Motor neuron (in vitro differentiated cells): ENCODE results near the gene CD93. TPM values are rescaled to one million over a fixed set of nuclear protein-coding genes. Genes with fewer than 3 reads are reported as not detected.

Experiments
- ATAC-seq, 8 experiments: fragments of 200-7000 bp; cut with Tn5 transposase; replicated peaks in 6 of 8; 2 replicates each; pipeline ENCODE4 v1.8.0; 2021; ENCODE audit warnings: mild to moderate bottlenecking in 8 of 8, moderate library complexity in 8 of 8
- H3K27ac ChIP-seq, 2 donors: fragments of 250-450 bp; sonication (Bioruptor Pico); 2 replicates each; pipeline ENCODE4 v1.9.0; 2021; ENCODE audit warnings: antibody characterized with exemption in 2 of 2, mild to moderate bottlenecking in 2 of 2, moderate library complexity in 1 of 2
- H3K4me1 ChIP-seq, 2 donors: fragments of 250-450 bp; sonication (Bioruptor Pico); replicated peaks in 1 of 2; 2 replicates each; pipeline ENCODE4 v1.6.1; 2021; ENCODE audit warnings: antibody characterized with exemption in 2 of 2, mild to moderate bottlenecking in 2 of 2, moderate library complexity in 1 of 2
- H3K4me3 ChIP-seq, 5 donors: fragments of 250-450 bp; sonication (Bioruptor Pico); 2 replicates each; pipeline ENCODE4 v1.9.0; 2021; ENCODE audit warnings: antibody characterized with exemption in 5 of 5, mild to moderate bottlenecking in 5 of 5, moderate library complexity in 4 of 5
- WGBS, 10 experiments: fragments of 450-650 bp; shearing (Covaris generic); methylation state at CpG; one replicate each; pipeline ENCODE4 v1.0.0; 2022; 5-methylcytosine and 5-hydroxymethylcytosine counted together
- in situ Hi-C, 9 experiments: fragments of 400-800 bp; cut with MboI; loops; one replicate each; pipeline ENCODE4 v1.15.0; 2021; ENCODE audit warnings: low sequenced_read_pairs in 9 of 9, low pct_unique_long_range_greater_than_20kb in 2 of 9; ENCODE audit not compliant: unreplicated experiment in 9 of 9
- total RNA-seq, 8 experiments: library from RNA; unstranded; fragments of 300-600 nt; gene quantifications; 2 replicates each; pipeline versions ENCODE4 v1.2.3 to v1.2.4, GENCODE V29; 2022

Gene CD93
- total RNA-seq, 8 experiments from 2014 or later = under 0.01 to 0.38 (median 0.09) TPM; not detected in 1

DNA sequence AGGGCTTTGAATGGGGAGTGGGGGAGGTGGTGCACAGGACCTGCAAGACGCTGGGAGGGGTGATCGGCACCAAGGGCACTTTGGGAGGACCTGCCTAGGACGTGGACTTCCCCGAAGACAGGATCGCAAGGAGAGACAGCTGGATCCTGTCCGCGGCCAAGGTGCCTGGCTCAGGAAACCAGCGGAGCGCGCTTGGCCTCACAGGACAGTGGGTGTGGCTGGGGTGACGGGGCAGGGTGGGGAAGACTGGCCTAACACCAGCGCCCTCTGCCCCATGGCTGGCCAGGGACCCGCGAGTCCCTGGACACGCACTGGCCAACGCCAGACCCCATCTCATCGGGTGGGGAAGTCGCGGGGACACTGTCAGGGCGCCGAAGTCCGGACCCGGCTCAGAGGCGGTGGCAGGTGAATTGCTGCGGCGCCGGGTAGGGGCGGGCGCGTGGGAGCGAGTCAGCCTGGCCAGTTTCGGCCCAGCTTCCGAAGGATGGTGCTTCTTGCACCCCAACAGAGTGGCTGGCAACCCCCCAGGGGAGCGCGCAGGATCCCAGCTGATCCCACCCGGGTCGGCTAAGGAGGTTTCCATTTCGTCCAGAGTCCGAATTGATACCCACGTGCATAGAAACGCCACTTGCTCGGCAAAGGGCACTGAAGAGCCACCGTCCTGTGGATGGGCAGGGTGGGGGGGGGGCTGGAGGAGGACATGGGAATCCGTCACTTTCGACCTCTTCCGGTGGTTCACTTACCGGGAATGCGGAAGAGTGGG is 35.9 kb downstream of the CD93 start:
- H3K4me1 ChIP-seq = peaks cover 0 to 14% of the 10 kb centered on the region in 2 donors
- in situ Hi-C loops = loop anchor here in 1 of 9 experiments (10.0 kb wide), 2 partner anchors 185 to 295 kb away; no protein-coding TSS in a partner anchor
- H3K27ac ChIP-seq = no peak overlapping the region
- 0 to 14% (median 2%) methylated on average over 1 to 5 of the region's 48 CpGs; no CpG with 5 or more reads in 6 of the 10 experiments for WGBS, 10 experiments
- ATAC-seq = peak; percentile 12 to 38 (median 31)
- H3K4me3 ChIP-seq = peak overlapping the region in 3 of 5 donors; percentile 23 to 28 (median 24)

DNA sequence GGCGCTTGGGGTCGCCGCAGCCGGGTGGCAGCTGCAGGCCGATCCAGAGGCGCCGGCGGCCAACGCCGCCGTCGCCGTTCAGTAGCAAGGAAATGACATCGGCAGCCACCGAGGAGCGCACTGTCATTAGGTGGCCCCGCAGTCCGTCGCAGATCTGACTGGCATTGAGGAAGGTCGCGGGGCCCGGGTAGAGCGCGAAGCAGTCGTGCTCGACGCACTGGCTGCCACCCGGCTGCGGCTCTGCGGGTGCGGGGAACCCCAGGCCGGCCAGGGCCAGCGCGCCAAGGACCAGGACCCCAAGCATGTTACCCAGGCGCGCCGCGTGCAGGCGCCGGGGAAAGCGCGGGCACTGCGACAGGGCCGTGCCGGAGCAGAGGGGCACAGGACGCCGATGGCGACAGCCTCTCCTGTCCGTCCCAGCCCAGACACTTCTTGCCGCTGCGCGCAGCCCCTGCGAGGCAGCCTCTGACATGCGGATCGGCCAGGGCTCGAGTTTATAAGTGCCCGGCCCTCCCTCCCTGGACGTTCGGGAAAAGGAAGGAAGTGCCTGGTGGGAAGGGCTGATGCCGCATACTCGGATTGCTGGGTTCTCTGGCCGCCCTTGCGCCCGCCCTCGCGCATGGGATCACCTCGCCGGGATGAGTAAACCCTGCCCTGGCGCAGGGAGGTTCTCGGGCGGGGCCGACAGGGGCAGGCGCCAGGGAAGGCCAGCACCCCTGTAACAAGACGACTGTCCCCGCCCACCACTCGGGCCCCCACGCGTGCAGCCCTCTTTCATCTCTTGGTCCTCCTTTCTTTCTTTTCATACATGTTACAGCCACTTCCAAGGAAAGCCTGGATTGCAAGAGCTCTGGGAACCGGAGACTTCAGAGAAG is 36.7 kb downstream of the CD93 start, which contains the start of gene THBD:
Gene THBD, minus strand, starts transcription at position 472 of the 875 bp plus-strand sequence. Its CDS starts 168 bp downstream, at position 304.
- H3K27ac ChIP-seq = no peak within 1 kb of the TSS
- in situ Hi-C loops = loop anchor here in 3 of 9 experiments (10.0 to 25.0 kb wide), 3 partner anchors 185 to 295 kb away; no protein-coding TSS in a partner anchor
- ATAC-seq = peak; percentile 37 to 69 (median 45)

DNA sequence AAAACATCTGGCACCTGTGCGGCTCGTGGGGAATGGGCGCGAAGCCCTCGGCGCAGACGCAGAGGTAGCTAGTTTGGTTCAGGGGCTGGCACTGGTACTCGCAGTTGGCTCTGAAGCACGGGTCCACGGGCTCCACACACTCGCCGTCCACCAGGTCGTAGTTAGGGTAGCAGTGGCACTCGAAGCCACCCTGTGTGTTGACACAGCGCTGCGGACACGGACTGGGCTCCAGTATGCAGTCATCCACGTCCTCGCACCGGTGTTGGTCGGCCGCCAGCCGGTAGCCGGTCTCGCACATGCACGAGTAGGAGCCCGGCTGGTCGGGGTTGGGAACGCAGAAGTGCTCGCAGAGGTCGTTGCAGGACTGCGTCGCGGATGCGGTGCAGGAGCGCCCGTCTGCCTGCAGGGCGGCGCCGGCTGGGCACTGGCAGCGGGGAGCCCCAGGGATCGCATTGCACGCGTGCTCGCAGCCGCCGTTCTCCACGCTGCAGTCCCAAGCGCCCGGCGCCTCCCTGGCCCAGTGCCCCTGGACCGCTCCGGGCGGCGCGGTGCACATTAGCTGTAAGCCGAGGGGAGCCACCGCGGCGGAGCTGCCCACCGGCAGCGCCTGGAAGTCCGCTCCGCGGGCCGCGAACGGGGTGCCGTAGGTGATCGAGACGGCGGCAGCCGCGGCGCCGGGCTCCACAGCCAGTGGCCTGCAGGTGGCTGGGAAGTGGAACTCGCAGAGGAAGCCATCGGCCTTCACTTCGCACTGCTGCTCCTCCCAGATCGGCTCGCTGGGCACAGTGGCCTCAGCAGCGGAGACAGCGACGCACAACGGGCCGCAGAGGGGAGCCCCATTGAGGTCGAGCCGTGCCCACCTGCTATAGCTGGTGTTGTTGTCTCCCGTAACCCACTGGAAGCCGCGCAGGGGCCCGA is 37.6 kb downstream of the CD93 start:
- peaks cover 0 to 14% of the 10 kb centered on the region in 2 donors for H3K4me1 ChIP-seq
- in situ Hi-C loops = loop anchor here in 2 of 9 experiments (25.0 kb wide), 1 partner anchor 289 kb away; no protein-coding TSS in a partner anchor
- 0 to 6% (median 0%) methylated on average over 2 to 18 of the region's 92 CpGs; no CpG with 5 or more reads in 5 of the 10 experiments for WGBS, 10 experiments
- peak overlapping the region; percentile 14 to 28 (median 24) for H3K4me3 ChIP-seq
- H3K27ac ChIP-seq = no peak overlapping the region
- ATAC-seq = peak; percentile 8 to 61 (median 42)

More for the DNA sequence above, 36.7 kb downstream of the CD93 start, which contains the start of gene THBD:
- 0% methylated on average over 1 to 4 of the region's 79 CpGs; no CpG with 5 or more reads in 8 of the 10 experiments for WGBS, 10 experiments
- H3K4me1 ChIP-seq = peaks cover 0 to 14% of the 10 kb centered on the region in 2 donors
- H3K4me3 ChIP-seq = peak within 1 kb of the TSS; percentile 14 to 28 (median 24)

DNA sequence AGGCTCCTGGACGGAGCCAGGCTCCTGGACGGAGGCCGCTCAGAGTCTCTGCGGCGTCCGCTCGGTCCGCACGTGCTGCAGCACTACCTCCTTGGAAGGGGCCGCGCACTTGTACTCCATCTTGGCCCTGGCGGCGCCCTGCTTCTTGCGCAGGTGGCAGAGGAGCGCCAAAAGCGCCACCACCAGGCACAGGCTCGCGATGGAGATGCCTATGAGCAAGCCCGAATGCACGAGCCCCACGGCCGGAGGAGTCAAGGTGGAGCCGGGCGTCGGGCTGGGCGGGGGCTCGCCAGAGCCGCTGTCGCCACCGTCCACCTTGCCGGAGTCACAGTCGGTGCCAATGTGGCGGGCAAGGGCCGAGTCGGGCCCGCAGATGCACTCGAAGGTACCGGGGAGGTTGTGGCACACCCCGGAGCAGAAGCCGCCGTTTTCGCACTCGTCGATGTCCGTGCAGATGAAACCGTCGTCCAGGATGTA is 38.3 kb downstream of the CD93 start:
- in situ Hi-C loops = loop anchor here in 2 of 9 experiments (25.0 kb wide), 1 partner anchor 290 kb away; no protein-coding TSS in a partner anchor
- ATAC-seq = no peak

DNA sequence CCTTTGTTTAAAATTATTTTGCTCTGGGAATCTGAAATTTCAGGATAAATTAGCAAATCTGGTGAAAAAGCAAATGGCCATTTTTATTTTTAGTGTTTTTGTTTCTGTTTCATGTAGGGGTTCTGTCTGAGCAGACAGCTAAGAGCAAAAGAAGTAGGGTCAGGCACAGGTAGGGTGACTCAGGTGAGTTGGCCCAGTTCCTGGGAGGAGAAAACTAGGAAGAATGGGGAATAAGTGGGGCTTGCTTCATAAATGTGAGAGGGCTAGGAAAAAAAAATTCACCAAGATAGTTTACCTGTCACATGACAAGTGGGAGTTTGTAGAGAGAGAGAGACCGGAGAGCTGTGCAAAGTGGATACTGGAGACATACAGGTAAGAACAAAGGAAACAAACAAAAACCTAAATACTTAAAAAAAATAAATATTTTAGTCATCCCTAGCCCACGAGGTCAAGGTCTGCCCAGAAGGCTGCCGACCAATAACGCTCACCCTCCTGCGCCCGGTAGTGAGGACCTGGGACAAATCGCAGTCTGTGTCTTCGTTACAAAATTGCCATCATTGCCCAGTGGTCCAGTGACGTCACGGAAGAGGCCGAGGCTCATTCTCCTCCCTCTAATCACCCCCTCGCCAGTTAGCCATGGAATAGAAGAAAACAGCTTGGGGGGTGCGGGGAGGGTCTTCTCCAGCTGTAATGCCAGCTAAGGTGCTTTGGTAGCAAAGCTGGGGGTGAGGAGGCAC is 39.0 kb downstream of the CD93 start:
- WGBS, 10 experiments = 44 to 100% (median 66%) methylated on average over 1 to 10 of the region's 13 CpGs; no CpG with 5 or more reads in 1 of the 10 experiments
- peaks cover 0 to 14% of the 10 kb centered on the region in 2 donors for H3K4me1 ChIP-seq

More for the DNA sequence above, 38.3 kb downstream of the CD93 start:
- Histone ChIP-seq H3K27ac (no peak overlapping the region), H3K4me3 (no peak overlapping the region), H3K4me1 (peaks cover 0 to 14% of the 10 kb centered on the region in 2 donors)
- WGBS, 10 experiments = 0 to 60% (median 16%) methylated on average over 1 to 29 of the region's 47 CpGs; no CpG with 5 or more reads in 5 of the 10 experiments

DNA sequence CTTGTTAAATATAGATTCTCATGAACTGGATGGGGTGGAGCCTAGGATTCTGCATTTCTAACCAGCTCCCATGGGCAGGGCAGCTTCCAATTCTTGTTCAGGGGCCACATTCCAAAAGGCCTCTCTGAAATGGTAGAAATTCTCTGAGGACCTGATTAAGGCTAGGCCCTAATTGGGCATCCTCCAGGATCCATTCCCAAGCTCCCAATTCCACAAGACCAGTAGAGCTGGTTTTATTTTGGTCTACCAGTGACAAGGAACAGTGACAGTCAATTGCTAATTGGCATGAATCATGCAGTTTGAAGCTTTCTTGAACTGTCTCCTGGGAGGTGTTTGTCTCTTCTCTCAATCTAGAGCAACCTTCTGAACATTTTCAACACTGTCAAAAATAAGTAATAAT is 39.7 kb downstream of the CD93 start:
- peaks cover 0 to 14% of the 10 kb centered on the region in 2 donors for H3K4me1 ChIP-seq
- no peak overlapping the region for H3K27ac ChIP-seq
- no peak overlapping the region for H3K4me3 ChIP-seq
- ATAC-seq = no peak
- in situ Hi-C loops = loop anchor here in 2 of 9 experiments (25.0 kb wide), 1 partner anchor 291 kb away; no protein-coding TSS in a partner anchor

More for the DNA sequence above, 39.0 kb downstream of the CD93 start:
- no peak for ATAC-seq
- Histone ChIP-seq H3K27ac (no peak overlapping the region), H3K4me3 (no peak overlapping the region)
- in situ Hi-C loops = loop anchor here in 2 of 9 experiments (25.0 kb wide), 1 partner anchor 290 kb away; no protein-coding TSS in a partner anchor

DNA sequence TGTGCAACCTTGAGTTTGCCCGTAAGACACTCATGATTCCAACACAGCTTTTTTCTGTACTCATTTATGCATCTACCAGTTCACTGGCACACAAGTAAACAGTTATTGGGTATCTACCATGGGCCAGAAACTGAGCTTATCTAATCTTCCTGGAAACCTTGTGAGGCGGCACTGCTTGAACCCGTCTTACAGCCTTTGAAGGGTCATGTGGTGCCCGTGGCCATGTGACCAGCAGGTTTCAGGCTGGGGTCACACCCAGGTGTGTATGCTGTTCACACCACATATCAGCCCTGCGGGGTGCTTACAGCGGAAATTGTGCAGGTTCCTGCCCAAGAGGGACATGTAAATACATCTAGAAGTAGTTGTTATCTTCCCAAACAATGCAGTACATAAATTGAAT is 42.7 kb downstream of the CD93 start:
- in situ Hi-C loops = loop anchor here in 2 of 9 experiments (25.0 kb wide), 1 partner anchor 294 kb away; no protein-coding TSS in a partner anchor
- no peak for ATAC-seq
- H3K4me3 ChIP-seq = no peak overlapping the region
- 68 to 100% (median 86%) methylated on average over 1 to 5 of the region's 6 CpGs; no CpG with 5 or more reads in 2 of the 10 experiments for WGBS, 10 experiments
- peaks cover 0 to 1% of the 10 kb centered on the region in 2 donors for H3K4me1 ChIP-seq
- H3K27ac ChIP-seq = no peak overlapping the region

DNA sequence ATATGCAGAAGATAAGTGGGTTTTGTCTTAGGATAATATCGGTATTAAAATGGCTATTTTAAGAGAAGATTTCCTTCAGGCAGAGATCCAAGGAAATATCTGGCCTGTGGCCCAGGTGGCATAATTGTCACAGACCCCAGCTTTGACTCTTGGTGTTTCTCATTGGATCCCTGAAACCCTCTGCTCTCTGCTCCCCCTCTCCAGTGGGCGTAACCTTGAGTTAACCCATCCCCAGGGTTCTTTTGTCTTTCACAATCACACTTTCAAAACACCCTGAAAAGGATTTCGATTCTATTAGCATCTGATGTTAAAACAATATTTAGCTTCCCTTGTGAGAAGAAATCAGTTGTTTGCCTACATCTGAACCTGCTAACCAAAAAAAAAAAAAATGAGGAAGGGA is 43.9 kb downstream of the CD93 start:
- in situ Hi-C loops = loop anchor here in 2 of 9 experiments (25.0 kb wide), 1 partner anchor 295 kb away; no protein-coding TSS in a partner anchor
- ATAC-seq = no peak

DNA sequence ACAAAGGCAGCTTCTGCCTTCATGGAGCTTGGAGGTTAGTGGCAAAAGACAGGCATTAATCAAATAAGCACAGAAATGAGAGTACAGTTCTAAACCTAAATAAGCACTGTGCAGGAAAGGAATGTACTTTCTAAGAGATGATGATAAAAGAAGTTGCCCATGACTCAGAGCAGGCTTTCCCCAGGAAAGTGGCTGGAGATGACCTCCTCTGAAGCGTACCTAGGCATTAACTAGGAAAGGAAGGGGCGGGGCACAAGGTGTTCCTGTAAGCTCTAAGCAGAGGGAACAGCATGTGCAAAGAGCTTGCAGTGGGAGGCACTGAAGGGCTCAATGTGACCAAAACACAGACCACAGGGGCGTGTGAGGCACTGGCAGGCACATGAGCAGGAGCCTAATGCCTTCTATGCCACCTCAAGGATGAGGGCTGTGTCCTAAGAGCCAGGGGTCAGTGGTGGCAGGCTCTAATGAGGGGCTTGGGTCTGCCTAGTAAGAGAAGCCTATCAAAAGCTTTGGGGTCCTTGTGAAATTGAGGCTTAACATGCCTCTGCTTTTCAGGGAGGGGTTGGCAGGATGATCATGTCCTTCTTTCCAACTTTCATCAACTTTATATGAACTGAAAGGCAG is 46.1 kb downstream of the CD93 start:
- Histone ChIP-seq H3K4me3 (no peak overlapping the region), H3K27ac (no peak overlapping the region), H3K4me1 (no peaks in the 10 kb centered on the region)
- no peak for ATAC-seq
- in situ Hi-C loops = loop anchor here in 2 of 9 experiments (25.0 kb wide), 1 partner anchor 297 kb away; no protein-coding TSS in a partner anchor
- 17 to 100% (median 54%) methylated on average over 1 to 2 of the region's 3 CpGs; no CpG with 5 or more reads in 4 of the 10 experiments for WGBS, 10 experiments

More for the DNA sequence above, 43.9 kb downstream of the CD93 start:
- Histone ChIP-seq H3K4me1 (no peaks in the 10 kb centered on the region), H3K27ac (no peak overlapping the region), H3K4me3 (no peak overlapping the region)
- 0 to 51% (median 23%) methylated on average over 1 to 3 of the region's 3 CpGs for WGBS, 10 experiments

DNA sequence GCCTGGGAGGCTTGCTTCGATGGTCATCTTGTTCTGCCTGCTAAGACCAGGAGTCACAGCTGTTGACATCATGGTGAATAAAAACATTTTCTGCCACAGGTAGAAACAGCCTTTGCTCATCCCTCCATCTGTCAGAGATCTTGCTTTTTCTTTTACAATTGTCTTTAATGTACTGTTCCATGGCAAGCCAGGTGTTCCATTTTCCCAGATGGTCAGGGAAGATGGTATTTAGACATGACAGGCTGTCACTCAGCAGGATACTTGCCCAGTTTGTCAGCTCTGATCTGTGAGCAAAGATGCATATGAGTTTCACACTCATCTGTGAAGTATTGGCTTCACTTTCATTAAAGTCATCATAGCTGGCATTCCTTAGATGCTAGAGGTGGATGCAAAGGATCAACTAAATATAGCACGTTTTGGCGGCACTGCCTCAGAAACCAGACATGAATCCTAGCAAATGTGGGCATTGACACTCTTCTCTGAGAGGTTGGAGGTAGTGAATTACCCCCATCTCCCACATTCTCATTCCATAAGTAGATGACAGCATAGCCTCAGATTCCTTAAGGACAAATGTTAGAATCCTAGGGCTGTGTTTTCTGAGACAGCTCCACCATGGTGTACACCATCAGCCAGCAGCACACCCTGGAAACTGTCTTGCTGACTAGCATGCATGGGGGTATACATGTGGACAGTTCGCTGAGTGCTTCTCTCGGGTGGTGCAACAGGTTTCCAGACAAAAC is 46.8 kb downstream of the CD93 start:
- no peaks in the 10 kb centered on the region for H3K4me1 ChIP-seq
- no peak overlapping the region for H3K4me3 ChIP-seq
- no peak for ATAC-seq
- no peak overlapping the region for H3K27ac ChIP-seq
- in situ Hi-C loops = loop anchor here in 2 of 9 experiments (25.0 kb wide), 1 partner anchor 298 kb away; no protein-coding TSS in a partner anchor
- 57 to 90% (median 78%) methylated on average over 1 to 5 of the region's 5 CpGs; no CpG with 5 or more reads in 2 of the 10 experiments for WGBS, 10 experiments
